Psoas muscle (tissue), 8 donors: Measurements from ENCODE around the gene TMEM208. TPM values are rescaled to one million over a fixed set of nuclear protein-coding genes. Genes with fewer than 3 reads are reported as not detected.

ENCODE experiments used
- ATAC-seq, 4 donors: fragments of 200-7000 bp; cut with Tn5 transposase; one replicate each; pipeline ENCODE4 v1.9.1; 2020; ENCODE audit warnings: moderate library complexity in 3 of 4, mild to moderate bottlenecking in 2 of 4
- DNase-seq, 2 donors: peaks; one replicate each; pipeline ENCODE4 v3.0.0-alpha.2; 2020
- H3K27ac ChIP-seq: fragments of 200-600 bp; one replicate; pipeline ENCODE4 v1.8.0; 2022
- H3K27me3 ChIP-seq, 3 donors: fragments of 200-600 bp in 1 of 3; one replicate each; pipeline versions ENCODE4 v1.6.1 to v1.8.0; 2013 to 2022; ENCODE audit warnings: low read length in 2 of 3, mild to moderate bottlenecking in 2 of 3, moderate library complexity in 1 of 3; ENCODE audit not compliant: insufficient read depth in 3 of 3
- H3K36me3 ChIP-seq, 2 donors: fragments of 200-600 bp in 1 of 2; one replicate each; pipeline versions ENCODE4 v1.6.1 to v1.8.0; 2013 to 2022; ENCODE audit warnings: low read depth in 1 of 2, mild to moderate bottlenecking in 1 of 2, moderate library complexity in 1 of 2; ENCODE audit not compliant: insufficient read depth in 1 of 2
- H3K4me1 ChIP-seq: fragments of 200-600 bp; one replicate; pipeline ENCODE4 v1.8.0; 2022
- H3K4me3 ChIP-seq: fragments of 200-600 bp; one replicate; pipeline ENCODE4 v1.8.0; 2022; ENCODE audit warnings: mild to moderate bottlenecking
- H3K9me3 ChIP-seq: fragments of 200-600 bp; one replicate; pipeline ENCODE4 v1.8.0; 2022
- WGBS, 3 donors: extraction: QIAGEN DNeasy Blood & Tissue Kit; methylation state at CpG; one replicate each; pipeline versions ENCODE4 v1.1.6 to v1.1.7; 2013; 5-methylcytosine and 5-hydroxymethylcytosine counted together
- intact Hi-C, 2 donors: fragments of 100-400 bp; cut with DNase I; formaldehyde crosslinking; loops; one replicate each; pipeline versions ENCODE4 v1.11.0 to v1.14.2; 2022
- polyA plus RNA-seq, 3 donors: library from polyadenylated mRNA; stranded (reverse); fragments of 200-250 nt; gene quantifications; one replicate each; pipeline ENCODE4 v1.2.3, GENCODE V29; 2013
- total RNA-seq, 4 donors: library from RNA; stranded (reverse); fragmentation: NEBNext Ultra II Directional in 2 of 4; extraction: Animal tissue kit (Norgen Biotek cat#: 25700) in 2 of 4; gene quantifications; one replicate each; pipeline versions ENCODE4 v1.2.1 to v1.2.4, GENCODE V29; 2021 to 2023
- TF ChIP-seq, protein P1 (sequence below): fragments of 200-600 bp; IDR thresholded peaks from one replicate; pipeline ENCODE4 v1.8.0; 2022; ENCODE audit warnings: antibody characterized with exemption
- donor health status: healthy with polysubstance abuse.
- donor health status: DM: no; HTN: no; CAD: no; lungs with moderate emphysema.
- donor health status: Bipolar disorder and iron deficiency.
- donor health status: healthy.
- donor health status: DM: yes; HTN: yes; CAD: no.
- donor health status: DM: no; HTN: no; CAD: no.
- donor health status: DM: no; HTN: no; CAD: no.
- donor health status: DM: yes; HTN: yes; CAD: no.

Gene TMEM208
- total and polyA plus RNA-seq, 7 donors, result 10.1 to 111 (median 32.7) TPM

DNA sequence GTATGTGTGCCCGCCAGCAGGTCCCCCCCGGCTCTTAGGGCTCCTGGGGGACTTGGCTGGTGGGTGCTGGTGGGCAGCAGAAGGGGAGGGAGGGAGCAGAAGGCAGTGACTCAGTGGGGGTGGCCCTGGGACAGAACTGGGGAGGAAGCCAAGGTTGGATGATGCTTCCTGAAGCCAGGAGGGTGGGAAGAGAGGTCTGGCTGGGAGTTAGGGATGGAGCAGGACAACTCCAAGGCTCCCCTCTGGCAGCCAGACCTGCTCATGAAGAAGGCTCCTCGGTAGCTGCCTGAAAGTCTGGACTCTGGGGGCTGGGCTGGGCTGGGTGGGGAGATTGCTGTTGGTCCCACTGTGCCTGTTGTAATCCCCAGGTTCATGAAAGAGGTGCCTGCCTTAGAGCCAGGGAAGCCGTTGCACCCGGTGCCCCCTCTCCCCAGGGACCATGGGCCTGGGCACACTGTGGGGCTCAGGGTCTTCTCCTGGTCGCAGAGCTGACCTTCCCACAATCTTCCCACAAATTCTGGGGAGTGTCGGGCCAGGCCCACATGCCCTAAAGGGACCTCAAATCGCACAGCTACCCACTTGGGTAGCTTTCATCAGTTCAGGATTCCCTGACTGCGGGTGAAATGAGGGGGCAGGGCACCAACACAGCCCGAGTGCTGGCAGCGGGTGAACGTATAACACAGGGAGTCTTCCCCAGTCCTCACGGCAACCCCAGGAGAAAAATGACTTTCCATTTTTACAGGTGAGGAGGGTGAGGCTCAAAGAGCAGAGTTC is 51.3 kb downstream of the TMEM208 start:
- intact Hi-C loops, result no loop called here
- WGBS, 3 donors, result 67 to 83% (median 78%) methylated on average over 13 of the region's 13 CpGs

More for the DNA sequence above, 51.3 kb downstream of the TMEM208 start:
- ATAC-seq, result peak in 1 of 4 donors; percentile 6
- peak overlapping the region; percentile 59 for H3K4me3 ChIP-seq
- DNase-seq, result peak; percentile 41 to 49
- peaks cover 11% of the 10 kb centered on the region for H3K4me1 ChIP-seq
- TF ChIP-seq, protein P1, sequence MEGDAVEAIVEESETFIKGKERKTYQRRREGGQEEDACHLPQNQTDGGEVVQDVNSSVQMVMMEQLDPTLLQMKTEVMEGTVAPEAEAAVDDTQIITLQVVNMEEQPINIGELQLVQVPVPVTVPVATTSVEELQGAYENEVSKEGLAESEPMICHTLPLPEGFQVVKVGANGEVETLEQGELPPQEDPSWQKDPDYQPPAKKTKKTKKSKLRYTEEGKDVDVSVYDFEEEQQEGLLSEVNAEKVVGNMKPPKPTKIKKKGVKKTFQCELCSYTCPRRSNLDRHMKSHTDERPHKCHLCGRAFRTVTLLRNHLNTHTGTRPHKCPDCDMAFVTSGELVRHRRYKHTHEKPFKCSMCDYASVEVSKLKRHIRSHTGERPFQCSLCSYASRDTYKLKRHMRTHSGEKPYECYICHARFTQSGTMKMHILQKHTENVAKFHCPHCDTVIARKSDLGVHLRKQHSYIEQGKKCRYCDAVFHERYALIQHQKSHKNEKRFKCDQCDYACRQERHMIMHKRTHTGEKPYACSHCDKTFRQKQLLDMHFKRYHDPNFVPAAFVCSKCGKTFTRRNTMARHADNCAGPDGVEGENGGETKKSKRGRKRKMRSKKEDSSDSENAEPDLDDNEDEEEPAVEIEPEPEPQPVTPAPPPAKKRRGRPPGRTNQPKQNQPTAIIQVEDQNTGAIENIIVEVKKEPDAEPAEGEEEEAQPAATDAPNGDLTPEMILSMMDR, result no peak
- no peaks in the 10 kb centered on the region for H3K9me3 ChIP-seq
- H3K27ac ChIP-seq, result peak overlapping the region; percentile 51
- no peaks in the 10 kb centered on the region for H3K36me3 ChIP-seq
- H3K27me3 ChIP-seq, result no peaks in the 10 kb centered on the region

Other genes with a start within 250 kb of the TMEM208 start
- gene CES4A, start 238.5 kb upstream of the TMEM208 start, total RNA-seq, result 10 to 100 TPM in 2 of 4 donors, 1 to 10 TPM in 2; 6.0 to 41.3 (median 10.4) TPM
- 1 to 10 TPM; 4.2 to 5.5 (median 4.4) TPM for gene CES4A, start 238.5 kb upstream of the TMEM208 start, polyA plus RNA-seq
- 10 to 100 TPM; 32.2 to 66.1 (median 56.7) TPM for gene CBFB, start 198.0 kb upstream of the TMEM208 start, total RNA-seq
- 10 to 100 TPM; 24.3 to 56.3 (median 51.4) TPM for gene CBFB, start 198.0 kb upstream of the TMEM208 start, polyA plus RNA-seq
- 10 to 100 TPM; 12.2 to 19.5 (median 15.5) TPM for gene PHAF1, start 117.2 kb upstream of the TMEM208 start, total RNA-seq
- 10 to 100 TPM; 12.3 to 60.4 (median 12.4) TPM for gene PHAF1, start 117.2 kb upstream of the TMEM208 start, polyA plus RNA-seq
- 1 to 10 TPM in 3 of 4 donors, under 1 TPM in 1; 0.69 to 4.1 (median 2.3) TPM for gene B3GNT9, start 76.1 kb upstream of the TMEM208 start, total RNA-seq
- 1 to 10 TPM in 1 of 3 donors, under 1 TPM in 2; 0.75 to 1.8 (median 0.86) TPM for gene B3GNT9, start 76.1 kb upstream of the TMEM208 start, polyA plus RNA-seq
- 1 to 10 TPM; 3.9 to 6.7 (median 5.9) TPM for gene TRADD, start 67.2 kb upstream of the TMEM208 start, total RNA-seq
- 10 to 100 TPM in 2 of 3 donors, 1 to 10 TPM in 1; 7.4 to 14.2 (median 10.7) TPM for gene TRADD, start 67.2 kb upstream of the TMEM208 start, polyA plus RNA-seq
- 1 to 10 TPM; 4.5 to 8.6 (median 5.9) TPM for gene FBXL8, start 67.2 kb upstream of the TMEM208 start, total RNA-seq
- 1 to 10 TPM; 5.1 to 8.0 (median 5.9) TPM for gene FBXL8, start 67.2 kb upstream of the TMEM208 start, polyA plus RNA-seq
- gene HSF4, start 62.4 kb upstream of the TMEM208 start, total RNA-seq, result 10 to 100 TPM; 44.3 to 97.3 (median 57.6) TPM
- gene HSF4, start 62.4 kb upstream of the TMEM208 start, polyA plus RNA-seq, result 10 to 100 TPM; 15.1 to 47.8 (median 47.4) TPM
- 100 to 1,000 TPM in 2 of 4 donors, 10 to 100 TPM in 2; 53.6 to 114 (median 88.0) TPM for gene NOL3, start 56.6 kb upstream of the TMEM208 start, total RNA-seq
- 100 to 1,000 TPM in 1 of 3 donors, 10 to 100 TPM in 2; 90.6 to 133 (median 93.9) TPM for gene NOL3, start 56.6 kb upstream of the TMEM208 start, polyA plus RNA-seq
- gene MATCAP1, start 43.2 kb upstream of the TMEM208 start, total RNA-seq, result 1 to 10 TPM; 5.9 to 8.0 (median 6.6) TPM
- 1 to 10 TPM; 4.2 to 9.7 (median 4.5) TPM for gene MATCAP1, start 43.2 kb upstream of the TMEM208 start, polyA plus RNA-seq
- 1 to 10 TPM in 3 of 4 donors, under 1 TPM in 1; 0.91 to 1.9 (median 1.2) TPM for gene EXOC3L1, start 37.0 kb upstream of the TMEM208 start, total RNA-seq
- 1 to 10 TPM in 1 of 3 donors, under 1 TPM in 2; 0.84 to 3.4 (median 0.97) TPM for gene EXOC3L1, start 37.0 kb upstream of the TMEM208 start, polyA plus RNA-seq
- 10 to 100 TPM; 22.6 to 56.2 (median 45.9) TPM for gene E2F4, start 35.0 kb upstream of the TMEM208 start, total RNA-seq
- 100 to 1,000 TPM in 1 of 3 donors, 10 to 100 TPM in 2; 45.0 to 106 (median 67.3) TPM for gene E2F4, start 35.0 kb upstream of the TMEM208 start, polyA plus RNA-seq
- under 1 TPM; 0.26 to 0.79 (median 0.42) TPM for gene ELMO3, start 28.0 kb upstream of the TMEM208 start, total RNA-seq
- gene ELMO3, start 28.0 kb upstream of the TMEM208 start, polyA plus RNA-seq, result under 1 TPM; 0.35 to 0.82 (median 0.53) TPM
- gene FHOD1, start 20.4 kb downstream of the TMEM208 start, total RNA-seq, result 100 to 1,000 TPM in 3 of 4 donors, 10 to 100 TPM in 1; 61.5 to 154 (median 124) TPM
- gene FHOD1, start 20.4 kb downstream of the TMEM208 start, polyA plus RNA-seq, result 10 to 100 TPM; 16.9 to 48.7 (median 27.2) TPM
- 1 to 10 TPM in 3 of 4 donors, under 1 TPM in 1; 0.59 to 1.7 (median 1.4) TPM for gene SLC9A5, start 21.8 kb downstream of the TMEM208 start, total RNA-seq
- 1 to 10 TPM in 1 of 3 donors, under 1 TPM in 2; 0.52 to 1.1 (median 0.91) TPM for gene SLC9A5, start 21.8 kb downstream of the TMEM208 start, polyA plus RNA-seq
- 1 to 10 TPM in 2 of 4 donors, under 1 TPM in 2; 0.28 to 1.9 (median 1.3) TPM for gene PLEKHG4, start 52.4 kb downstream of the TMEM208 start, total RNA-seq
- gene PLEKHG4, start 52.4 kb downstream of the TMEM208 start, polyA plus RNA-seq, result under 1 TPM; 0.60 to 1.00 (median 0.98) TPM
- gene KCTD19, start 99.6 kb downstream of the TMEM208 start, total RNA-seq, result not detected
- gene KCTD19, start 99.6 kb downstream of the TMEM208 start, polyA plus RNA-seq, result under 1 TPM in 1 of 3 donors, not detected in 2; 0.03 TPM
- not detected for gene LRRC36, start 99.7 kb downstream of the TMEM208 start, total RNA-seq
- gene LRRC36, start 99.7 kb downstream of the TMEM208 start, polyA plus RNA-seq, result under 1 TPM; 0.06 to 0.25 (median 0.11) TPM
- gene TPPP3, start 166.4 kb downstream of the TMEM208 start, total RNA-seq, result 10 to 100 TPM; 14.8 to 36.4 (median 25.7) TPM
- gene TPPP3, start 166.4 kb downstream of the TMEM208 start, polyA plus RNA-seq, result 10 to 100 TPM in 2 of 3 donors, 1 to 10 TPM in 1; 5.3 to 21.4 (median 17.0) TPM
- gene ZDHHC1, start 189.3 kb downstream of the TMEM208 start, total RNA-seq, result 10 to 100 TPM in 1 of 4 donors, 1 to 10 TPM in 3; 5.8 to 11.0 (median 6.9) TPM
- gene ZDHHC1, start 189.3 kb downstream of the TMEM208 start, polyA plus RNA-seq, result 1 to 10 TPM; 1.7 to 5.0 (median 2.9) TPM
- gene HSD11B2, start 204.0 kb downstream of the TMEM208 start, total RNA-seq, result under 1 TPM; 0.16 to 0.71 (median 0.39) TPM
- under 1 TPM; 0.11 to 0.35 (median 0.17) TPM for gene HSD11B2, start 204.0 kb downstream of the TMEM208 start, polyA plus RNA-seq